Activated CD8-positive, alpha-beta T cell treated with anti-CD3 and anti-CD28 coated beads for 36 hours (primary cell): ENCODE data around the gene TRHDE. TPM values are rescaled to one million over a fixed set of nuclear protein-coding genes. Genes with fewer than 3 reads are reported as not detected.

Source experiments
- ATAC-seq: fragments of 200-7000 bp; cut with Tn5 transposase; one replicate; pipeline ENCODE4 v1.10.0; 2021; ENCODE audit warnings: mild to moderate bottlenecking, moderate library complexity
- CTCF ChIA-PET: fragments of 350-600 bp; sonication (Branson Sonifier 250); formaldehyde crosslinking; loops from one replicate; lab custom pipeline; 2021; ENCODE audit warnings: antibody characterized with exemption; lab: Charles Lee
- POLR2A ChIA-PET: fragments of 350-600 bp; sonication (Branson Sonifier 250); formaldehyde crosslinking; loops from one replicate; lab custom pipeline; 2021; ENCODE audit warnings: antibody characterized with exemption; lab: Charles Lee
- DNase-seq: peaks from one replicate; pipeline ENCODE4 v3.0.0-alpha.2; 2020
- H3K27ac Mint-ChIP-seq: one replicate; pipeline ENCODE4 v1.8.0; 2021; ENCODE audit warnings: mild to moderate bottlenecking, mixed read lengths
- H3K27me3 Mint-ChIP-seq: one replicate; pipeline ENCODE4 v1.8.0; 2021; ENCODE audit warnings: mixed read lengths
- H3K36me3 Mint-ChIP-seq: one replicate; pipeline ENCODE4 v1.8.0; 2021; ENCODE audit warnings: low read depth, mixed read lengths
- H3K4me1 Mint-ChIP-seq: one replicate; pipeline ENCODE4 v1.8.0; 2021; ENCODE audit warnings: low read depth, mixed read lengths
- H3K4me3 Mint-ChIP-seq: one replicate; pipeline ENCODE4 v1.8.0; 2021; ENCODE audit warnings: mild to moderate bottlenecking, moderate library complexity, mixed read lengths
- H3K9me3 Mint-ChIP-seq: one replicate; pipeline ENCODE4 v1.8.0; 2021; ENCODE audit warnings: mixed read lengths
- CTCF ChIP-seq: fragments of 200-600 bp; IDR thresholded peaks from one replicate; pipeline ENCODE4 v1.8.0; 2022; ENCODE audit warnings: antibody characterized with exemption, mild to moderate bottlenecking
- intact Hi-C: fragments of 100-400 bp; cut with micrococcal nuclease; formaldehyde crosslinking; loops from one replicate; pipeline ENCODE4 v1.10.0; 2022
- total RNA-seq, 2 experiments: library from RNA; stranded (reverse); gene quantifications; one replicate each; pipeline ENCODE4 v1.2.3, GENCODE V29; 2021

The TRHDE gene
- total RNA-seq, 2 experiments from 2014 or later: not detected

GRCh38 chr12:72673853-72674252, 401.7 kb downstream of the TRHDE start:
- no peak overlapping the region for H3K4me3 Mint-ChIP-seq
- H3K27ac Mint-ChIP-seq: no peak overlapping the region
- POLR2A ChIA-PET: no interaction called here
- H3K4me1 Mint-ChIP-seq: no peaks in the 10 kb centered on the region
- intact Hi-C loops: no loop called here
- CTCF ChIA-PET: no interaction called here
- H3K27me3 Mint-ChIP-seq: no peaks in the 10 kb centered on the region
- no peaks in the 10 kb centered on the region for H3K9me3 Mint-ChIP-seq
- ATAC-seq: no peak
- TF ChIP-seq CTCF: no peak
- H3K36me3 Mint-ChIP-seq: no peaks in the 10 kb centered on the region
- no peak for DNase-seq

- ATAC-seq: no peak
- Mint-ChIP-seq H3K27ac (no peak overlapping the region), H3K4me1 (no peaks in the 10 kb centered on the region), H3K36me3 (no peaks in the 10 kb centered on the region), H3K27me3 (no peaks in the 10 kb centered on the region), H3K9me3 (no peaks in the 10 kb centered on the region), H3K4me3 (no peak overlapping the region)
- ChIA-PET CTCF (no interaction called here), POLR2A (no interaction called here)
- intact Hi-C loops: no loop called here
- TF ChIP-seq CTCF: no peak
- no peak for DNase-seq
Measured at GRCh38 chr12:72676556-72676955, 404.4 kb downstream of the TRHDE start.

GRCh38 chr12:72677139-72677538, 405.0 kb downstream of the TRHDE start:
- ChIA-PET POLR2A (no interaction called here), CTCF (interaction anchor here (0.6 kb wide), 1 partner anchor 370 kb away, joined by 3 read pairs; no protein-coding TSS in a partner anchor)
- no peaks in the 10 kb centered on the region for H3K9me3 Mint-ChIP-seq
- no peaks in the 10 kb centered on the region for H3K36me3 Mint-ChIP-seq
- no peaks in the 10 kb centered on the region for H3K4me1 Mint-ChIP-seq
- H3K27ac Mint-ChIP-seq: no peak overlapping the region
- DNase-seq (no peak), ATAC-seq (no peak)
- no peak overlapping the region for H3K4me3 Mint-ChIP-seq
- H3K27me3 Mint-ChIP-seq: no peaks in the 10 kb centered on the region
- no peak for TF ChIP-seq CTCF
- intact Hi-C loops: no loop called here

- no peak for TF ChIP-seq CTCF
- H3K4me3 Mint-ChIP-seq: no peak overlapping the region
- H3K4me1 Mint-ChIP-seq: no peaks in the 10 kb centered on the region
- intact Hi-C loops: no loop called here
- ATAC-seq: no peak
- ChIA-PET CTCF (interaction anchor here (0.6 kb wide), 1 partner anchor 370 kb away, joined by 3 read pairs; no protein-coding TSS in a partner anchor), POLR2A (no interaction called here)
- no peaks in the 10 kb centered on the region for H3K9me3 Mint-ChIP-seq
- no peaks in the 10 kb centered on the region for H3K36me3 Mint-ChIP-seq
- H3K27ac Mint-ChIP-seq: no peak overlapping the region
- DNase-seq: no peak
- no peaks in the 10 kb centered on the region for H3K27me3 Mint-ChIP-seq
Measured at GRCh38 chr12:72677846-72678245, 405.7 kb downstream of the TRHDE start.

- ATAC-seq: no peak
- Mint-ChIP-seq H3K27ac (no peak overlapping the region), H3K36me3 (no peaks in the 10 kb centered on the region), H3K4me3 (no peak overlapping the region), H3K27me3 (no peaks in the 10 kb centered on the region), H3K4me1 (no peaks in the 10 kb centered on the region), H3K9me3 (no peaks in the 10 kb centered on the region)
- DNase-seq: no peak
- CTCF ChIA-PET: no interaction called here
- POLR2A ChIA-PET: no interaction called here
- intact Hi-C loops: no loop called here
- TF ChIP-seq CTCF: no peak
Measured at GRCh38 chr12:72679147-72679757, 407.1 kb downstream of the TRHDE start.
